Mesenchymal stem cell (in vitro differentiated cells and primary cell): ENCODE data around the gene CFB.

Experiments used
- DNase-seq: peaks from one replicate; pipeline ENCODE4 v3.0.0-alpha.2; 2013
- H2AFZ ChIP-seq: one replicate; pipeline ENCODE4 v1.6.1; 2013; ENCODE audit warnings: low read depth, mild to moderate bottlenecking, control low read depth, inconsistent platforms, low read length, moderate library complexity
- H2AK5ac ChIP-seq: 2 replicates; pipeline ENCODE4 v1.6.1; 2013; ENCODE audit warnings: low read length, moderate library complexity, mild to moderate bottlenecking, inconsistent platforms; ENCODE audit not compliant: severe bottlenecking
- H2BK120ac ChIP-seq: one replicate; pipeline ENCODE4 v1.6.1; 2013; ENCODE audit warnings: low read depth, mild to moderate bottlenecking, inconsistent platforms, low read length, moderate library complexity
- H2BK12ac ChIP-seq, 2 experiments: one replicate each; pipeline ENCODE4 v1.6.1; 2013; ENCODE audit warnings: inconsistent platforms in 2 of 2, low read length in 2 of 2, mild to moderate bottlenecking in 2 of 2, moderate library complexity in 2 of 2, control low read depth in 1 of 2
- H2BK15ac ChIP-seq: one replicate; pipeline ENCODE4 v1.6.1; 2013; ENCODE audit warnings: mild to moderate bottlenecking, low read depth, inconsistent platforms; ENCODE audit not compliant: poor library complexity, severe bottlenecking
- H2BK5ac ChIP-seq: 2 replicates; pipeline ENCODE4 v1.6.1; 2013; ENCODE audit warnings: low read depth, mild to moderate bottlenecking, low read length, control low read depth, inconsistent platforms; ENCODE audit not compliant: poor library complexity, severe bottlenecking
- H3K14ac ChIP-seq, 2 experiments: one replicate each; pipeline ENCODE4 v1.6.1; 2013; ENCODE audit warnings: inconsistent platforms in 2 of 2, low read length in 2 of 2, control low read depth in 1 of 2, mild to moderate bottlenecking in 1 of 2, moderate library complexity in 1 of 2
- H3K18ac ChIP-seq, 2 experiments: one replicate each; pipeline ENCODE4 v1.6.1; 2013; ENCODE audit warnings: inconsistent platforms in 2 of 2, low read length in 2 of 2, control low read depth in 1 of 2, low read depth in 1 of 2, mild to moderate bottlenecking in 1 of 2
- H3K23ac ChIP-seq, 2 experiments: one replicate each; pipeline ENCODE4 v1.6.1; 2013; ENCODE audit warnings: inconsistent platforms in 2 of 2, low read length in 2 of 2, mild to moderate bottlenecking in 2 of 2, moderate library complexity in 2 of 2, control low read depth in 1 of 2
- H3K27ac ChIP-seq: 2 replicates; pipeline ENCODE4 v1.5.1; 2013; ENCODE audit warnings: mild to moderate bottlenecking, moderate library complexity, low read length, control low read depth, inconsistent platforms; ENCODE audit not compliant: poor library complexity, severe bottlenecking
- H3K27me3 ChIP-seq, 2 experiments: 2 replicates each; pipeline versions ENCODE4 v1.6.1 to v1.7.0; 2013; ENCODE audit warnings: low read length in 2 of 2, mild to moderate bottlenecking in 2 of 2, moderate library complexity in 2 of 2, control low read depth in 1 of 2, inconsistent platforms in 1 of 2; ENCODE audit not compliant: control insufficient read depth in 1 of 2, insufficient read depth in 1 of 2
- H3K36me3 ChIP-seq, 2 experiments: 2 replicates each; pipeline versions ENCODE4 v1.6.1 to v1.7.0; 2013; ENCODE audit warnings: low read length in 2 of 2, control low read depth in 1 of 2, inconsistent platforms in 1 of 2, low read depth in 1 of 2, mild to moderate bottlenecking in 1 of 2; ENCODE audit not compliant: insufficient read depth in 2 of 2, control insufficient read depth in 1 of 2
- H3K4ac ChIP-seq, 2 experiments: one replicate each; pipeline ENCODE4 v1.6.1; 2013; ENCODE audit warnings: inconsistent platforms in 2 of 2, low read length in 2 of 2, mild to moderate bottlenecking in 2 of 2, moderate library complexity in 2 of 2, control low read depth in 1 of 2, low read depth in 1 of 2
- H3K4me1 ChIP-seq: 2 replicates; pipeline ENCODE4 v1.6.1; 2013; ENCODE audit warnings: low read depth, low read length, control low read depth; ENCODE audit not compliant: control insufficient read depth, insufficient read depth
- H3K4me2 ChIP-seq: 2 replicates; pipeline ENCODE4 v1.6.1; 2013; ENCODE audit warnings: low read length, mild to moderate bottlenecking, inconsistent platforms; ENCODE audit not compliant: poor library complexity, severe bottlenecking
- H3K4me3 ChIP-seq, 2 experiments: 2 replicates each; pipeline versions ENCODE4 v1.5.1 to v1.7.0; 2013; ENCODE audit warnings: low read length in 2 of 2, mild to moderate bottlenecking in 2 of 2, control low read depth in 1 of 2, low read depth in 1 of 2; ENCODE audit not compliant: insufficient read depth in 1 of 2
- H3K79me1 ChIP-seq: replicated peaks from 2 replicates; pipeline ENCODE4 v1.6.1; 2013; ENCODE audit warnings: mild to moderate bottlenecking, control low read depth, low read length, inconsistent platforms; ENCODE audit not compliant: poor library complexity, severe bottlenecking
- H3K9ac ChIP-seq: 2 replicates; pipeline ENCODE4 v1.7.0; 2013; ENCODE audit warnings: mild to moderate bottlenecking, low read length, moderate library complexity
- H3K9me3 ChIP-seq: 2 replicates; pipeline ENCODE4 v1.7.0; 2013; ENCODE audit warnings: mild to moderate bottlenecking, low read length; ENCODE audit not compliant: control insufficient read depth
- H4K8ac ChIP-seq: one replicate; pipeline ENCODE4 v1.6.1; 2013; ENCODE audit warnings: inconsistent platforms, mild to moderate bottlenecking, low read length, moderate library complexity
- H4K91ac ChIP-seq: one replicate; pipeline ENCODE4 v1.6.1; 2013; ENCODE audit warnings: mild to moderate bottlenecking, low read length, inconsistent platforms
- WGBS: methylation state at CpG from one replicate; pipeline ENCODE4 v1.1.7; 2013; ENCODE audit warnings: mixed read lengths; 5-methylcytosine and 5-hydroxymethylcytosine counted together

Gene CFB

DNA sequence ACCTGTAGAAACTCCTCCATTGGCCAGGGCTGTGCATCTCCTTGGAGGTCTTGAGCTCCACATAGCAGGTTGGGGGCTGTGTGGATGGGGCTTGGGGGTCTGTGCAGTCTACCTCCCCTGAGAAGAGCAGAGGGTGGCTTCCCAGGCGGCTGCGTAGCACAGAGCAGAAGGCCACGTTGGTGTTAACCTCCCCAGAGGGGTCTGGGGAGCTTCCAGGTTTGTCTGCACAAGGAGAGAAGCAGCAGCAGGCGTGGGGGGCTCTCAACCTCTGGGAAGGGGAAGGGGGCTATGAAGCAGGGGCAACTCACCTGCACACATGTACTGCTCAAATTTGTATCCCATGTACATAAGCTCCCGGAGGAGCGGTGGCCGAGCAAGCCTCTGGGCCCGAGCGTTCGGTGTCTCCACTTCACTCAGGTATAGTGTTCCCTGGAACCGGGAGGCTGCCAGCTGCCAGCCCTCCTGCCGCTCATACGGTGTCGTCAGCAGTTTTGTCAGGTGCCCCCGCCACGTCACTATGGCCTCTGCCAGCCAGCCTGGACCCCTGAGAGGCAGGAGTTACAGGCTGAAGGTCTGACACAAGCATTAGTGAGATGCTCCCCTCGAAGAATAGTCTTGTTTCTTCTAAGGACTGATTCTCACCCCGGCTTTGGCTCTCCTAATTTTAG is 24.8 kb downstream of the CFB start:
- Histone ChIP-seq H2BK15ac (peak overlapping the region; percentile 64), H2BK120ac (no peak overlapping the region), H3K9ac (peak overlapping the region; percentile 99), H3K4me3 (peak overlapping the region in 1 of 2 experiments; percentile 92), H3K27me3 (no peaks in the 10 kb centered on the region), H3K4ac (no peak overlapping the region), H3K27ac (no peak overlapping the region), H3K36me3 (peaks cover 53 to 61% of the 10 kb centered on the region in 2 experiments), H2BK5ac (no peak overlapping the region), H2BK12ac (peak overlapping the region in 1 of 2 experiments; percentile 25), H2AK5ac (peak overlapping the region; percentile 40), H3K23ac (no peak overlapping the region), H3K18ac (no peak overlapping the region), H3K79me1 (peaks cover 32% of the 10 kb centered on the region), H4K91ac (no peak overlapping the region), H3K14ac (no peak overlapping the region), H3K9me3 (no peaks in the 10 kb centered on the region), H3K4me2 (peak overlapping the region; percentile 61), H4K8ac (no peak overlapping the region), H2AFZ (no peak overlapping the region), H3K4me1 (peaks cover 32% of the 10 kb centered on the region)
- 93% methylated on average over 18 of the region's 18 CpGs for WGBS
- DNase-seq, result no peak

DNA sequence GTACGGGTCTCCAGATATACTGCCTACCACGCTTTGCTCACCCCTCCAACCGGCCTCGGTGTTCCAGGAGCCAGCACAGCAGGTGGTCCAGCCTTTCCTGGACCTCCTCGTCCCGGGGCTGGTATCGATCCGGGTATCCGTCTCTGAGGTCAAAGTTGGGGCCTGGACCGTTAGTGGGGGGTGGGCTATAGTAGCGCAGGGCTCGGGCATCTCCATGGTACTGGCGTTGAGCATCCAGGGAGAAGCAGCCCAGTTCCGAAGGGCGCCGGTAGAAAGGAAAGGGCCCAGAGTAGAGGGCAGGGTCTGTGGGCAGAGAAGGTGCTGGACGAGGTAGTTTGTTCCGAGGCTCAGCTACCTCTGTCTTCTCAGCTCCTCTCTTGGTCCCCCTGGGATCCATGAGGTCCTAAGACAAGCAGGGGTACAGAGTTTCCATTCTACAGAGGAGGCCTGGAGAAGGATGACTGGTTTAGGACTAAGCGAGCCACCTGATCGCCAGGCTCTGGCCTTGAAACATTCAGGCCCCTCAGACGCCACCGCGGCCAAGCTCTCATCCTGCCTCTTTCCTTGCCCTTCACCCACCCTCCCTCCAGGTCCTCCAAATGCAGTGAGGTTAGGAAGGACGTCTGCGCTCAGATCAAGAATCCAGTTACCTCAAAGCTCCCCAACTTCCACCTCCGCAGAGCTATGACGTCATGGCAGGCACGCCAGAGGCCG is 25.5 kb downstream of the CFB start:
- H4K91ac ChIP-seq, result peak overlapping the region; percentile 89
- peak overlapping the region in 1 of 2 experiments; percentile 18 for H2BK12ac ChIP-seq
- no peak overlapping the region for H2BK15ac ChIP-seq
- H3K18ac ChIP-seq, result peak overlapping the region; percentile 78 to 86
- peaks cover 32% of the 10 kb centered on the region for H3K4me1 ChIP-seq
- peak overlapping the region; percentile 40 for H2AK5ac ChIP-seq
- H3K79me1 ChIP-seq, result peaks cover 31% of the 10 kb centered on the region
- H4K8ac ChIP-seq, result peak overlapping the region; percentile 96
- H3K4ac ChIP-seq, result peak overlapping the region; percentile 59 to 62
- peak overlapping the region; percentile 25 for H3K27ac ChIP-seq
- H3K9me3 ChIP-seq, result no peaks in the 10 kb centered on the region
- peak overlapping the region in 1 of 2 experiments; percentile 61 for H3K14ac ChIP-seq
- no peak overlapping the region for H3K23ac ChIP-seq
- 72% methylated on average over 27 of the region's 29 CpGs for WGBS
- H3K9ac ChIP-seq, result peak overlapping the region; percentile 99
- peak overlapping the region; percentile 61 for H3K4me2 ChIP-seq
- no peaks in the 10 kb centered on the region for H3K27me3 ChIP-seq
- H2BK120ac ChIP-seq, result peak overlapping the region; percentile 21
- H2BK5ac ChIP-seq, result no peak overlapping the region
- peak overlapping the region; percentile 65 for H2AFZ ChIP-seq
- DNase-seq, result no peak
- H3K36me3 ChIP-seq, result peaks cover 46 to 54% of the 10 kb centered on the region in 2 experiments
- H3K4me3 ChIP-seq, result peak overlapping the region; percentile 92

DNA sequence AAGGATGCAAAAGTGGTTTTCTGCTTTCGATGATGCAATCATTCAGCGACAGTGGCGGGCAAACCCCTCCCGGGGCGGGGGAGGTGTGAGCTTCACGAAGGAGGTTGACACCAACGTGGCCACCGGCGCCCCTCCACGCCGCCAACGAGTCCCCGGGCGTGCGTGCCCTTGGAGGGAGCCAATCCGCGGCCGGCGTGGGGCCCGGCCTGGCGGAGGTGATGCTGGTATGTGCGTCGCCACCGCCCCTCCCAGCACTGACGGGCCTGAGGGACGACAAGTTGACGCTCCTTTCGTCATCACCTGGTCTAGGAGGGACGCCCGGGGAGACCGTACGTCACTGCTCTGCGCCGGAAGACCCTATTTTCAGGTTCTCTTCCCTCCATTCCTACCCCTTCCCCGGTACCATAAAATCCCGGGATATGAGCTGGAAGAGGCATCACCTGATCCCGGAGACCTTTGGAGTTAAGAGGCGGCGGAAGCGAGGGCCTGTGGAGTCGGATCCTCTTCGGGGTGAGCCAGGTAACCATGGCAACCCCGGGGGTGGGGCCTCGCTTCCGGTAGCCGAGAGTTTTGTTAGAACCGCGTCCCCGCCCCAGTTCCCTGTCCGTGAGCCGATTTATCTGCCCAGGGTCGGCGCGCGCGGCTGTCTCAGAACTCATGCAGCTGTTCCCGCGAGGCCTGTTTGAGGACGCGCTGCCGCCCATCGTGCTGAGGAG is 26.3 kb downstream of the CFB start, which contains the start of gene DXO:
DXO (minus strand) TSS at position 146 of the 716 bp plus-strand sequence. CDS start 463 bp downstream, outside the sequence.
- Histone ChIP-seq H3K4me2 (peak within 1 kb of the TSS; percentile 92), H2AFZ (peak within 1 kb of the TSS; percentile 89), H2BK15ac (peak within 1 kb of the TSS; percentile 44), H3K9ac (peak within 1 kb of the TSS; percentile 99), H2BK12ac (peak within 1 kb of the TSS; percentile 18 to 25), H3K36me3 (peaks cover 42 to 47% of the 10 kb centered on the region in 2 experiments), H4K91ac (peak within 1 kb of the TSS; percentile 92), H4K8ac (peak within 1 kb of the TSS; percentile 96), H2AK5ac (peak within 1 kb of the TSS; percentile 40), H3K18ac (peak within 1 kb of the TSS; percentile 86 to 98), H3K27ac (peak within 1 kb of the TSS; percentile 92), H3K4me1 (peaks cover 32% of the 10 kb centered on the region), H3K9me3 (no peaks in the 10 kb centered on the region), H3K27me3 (no peaks in the 10 kb centered on the region), H3K79me1 (peaks cover 27% of the 10 kb centered on the region), H2BK120ac (peak within 1 kb of the TSS; percentile 76), H3K4ac (peak within 1 kb of the TSS; percentile 59 to 64), H2BK5ac (peak within 1 kb of the TSS; percentile 59), H3K23ac (peak within 1 kb of the TSS in 1 of 2 experiments; percentile 65), H3K14ac (peak within 1 kb of the TSS in 1 of 2 experiments; percentile 78), H3K4me3 (peak within 1 kb of the TSS; percentile 92)
- DNase-seq, result peak; percentile 99
- 0% methylated on average over 56 of the region's 62 CpGs for WGBS
